Activated CD4-positive, alpha-beta T cell treated with anti-CD3 and anti-CD28 coated beads, Interleukin-2, amount 10 ng/mL, durations not matched to agents 7 days and 5 days (primary cell): ENCODE results near the gene AKAP12. TPM values are rescaled to one million over a fixed set of nuclear protein-coding genes. Genes with fewer than 3 reads are reported as not detected.

Experiments
- CTCF ChIA-PET: fragments of 350-600 bp; sonication (Branson Sonifier 250); formaldehyde crosslinking; loops from one replicate; lab custom pipeline; 2021; ENCODE audit warnings: antibody characterized with exemption; lab: Charles Lee
- POLR2A ChIA-PET: fragments of 350-600 bp; sonication (Branson Sonifier 250); formaldehyde crosslinking; loops from one replicate; lab custom pipeline; 2021; ENCODE audit warnings: antibody characterized with exemption; lab: Charles Lee
- DNase-seq: peaks from one replicate; pipeline ENCODE4 v3.0.0-alpha.2; 2020
- H3K27ac Mint-ChIP-seq: one replicate; pipeline ENCODE4 v1.8.0; 2021; ENCODE audit warnings: mild to moderate bottlenecking, moderate library complexity, mixed read lengths
- H3K27me3 Mint-ChIP-seq: one replicate; pipeline ENCODE4 v1.8.0; 2021; ENCODE audit warnings: mixed read lengths
- H3K36me3 Mint-ChIP-seq: one replicate; pipeline ENCODE4 v1.8.0; 2021; ENCODE audit warnings: low read depth, mixed read lengths
- H3K4me1 Mint-ChIP-seq: one replicate; pipeline ENCODE4 v1.8.0; 2021; ENCODE audit warnings: mixed read lengths
- H3K4me3 Mint-ChIP-seq: one replicate; pipeline ENCODE4 v1.8.0; 2021; ENCODE audit warnings: mild to moderate bottlenecking, moderate library complexity, mixed read lengths
- H3K9me3 Mint-ChIP-seq: one replicate; pipeline ENCODE4 v1.8.0; 2021; ENCODE audit warnings: mixed read lengths
- total RNA-seq, 2 experiments: library from RNA; stranded (reverse); gene quantifications; one replicate each; pipeline ENCODE4 v1.2.3, GENCODE V29; 2021

The AKAP12 gene
- total RNA-seq, 2 experiments from 2014 or later, result 0.52 to 0.60 TPM

GRCh38 chr6:151241853-151242252, 2.1 kb downstream of the AKAP12 start:
- Mint-ChIP-seq H3K4me3 (peak overlapping the region; percentile 17), H3K27me3 (peaks cover 65% of the 10 kb centered on the region), H3K4me1 (peaks cover 14% of the 10 kb centered on the region), H3K27ac (no peak overlapping the region), H3K36me3 (no peaks in the 10 kb centered on the region), H3K9me3 (no peaks in the 10 kb centered on the region)
- ChIA-PET POLR2A (no interaction called here), CTCF (interaction anchor here (0.6 kb wide), 2 partner anchors 62 to 766 kb away, joined by 3 read pairs; no protein-coding TSS in a partner anchor)
- DNase-seq, result no peak

GRCh38 chr6:151242420-151242861, 2.7 kb downstream of the AKAP12 start:
- Mint-ChIP-seq H3K27ac (no peak overlapping the region), H3K4me3 (no peak overlapping the region), H3K36me3 (no peaks in the 10 kb centered on the region), H3K9me3 (no peaks in the 10 kb centered on the region), H3K27me3 (peaks cover 62% of the 10 kb centered on the region), H3K4me1 (peaks cover 14% of the 10 kb centered on the region)
- CTCF ChIA-PET, result no interaction called here
- no peak for DNase-seq
- POLR2A ChIA-PET, result no interaction called here

- peaks cover 14% of the 10 kb centered on the region for H3K4me1 Mint-ChIP-seq
- no peaks in the 10 kb centered on the region for H3K9me3 Mint-ChIP-seq
- CTCF ChIA-PET, result no interaction called here
- H3K27me3 Mint-ChIP-seq, result peaks cover 62% of the 10 kb centered on the region
- no peak for DNase-seq
- no peak overlapping the region for H3K27ac Mint-ChIP-seq
- H3K36me3 Mint-ChIP-seq, result no peaks in the 10 kb centered on the region
- POLR2A ChIA-PET, result no interaction called here
- no peak overlapping the region for H3K4me3 Mint-ChIP-seq
Measured at GRCh38 chr6:151243481-151243880, 3.7 kb downstream of the AKAP12 start.

GRCh38 chr6:151247490-151247889, 7.7 kb downstream of the AKAP12 start:
- H3K4me3 Mint-ChIP-seq, result no peak overlapping the region
- H3K4me1 Mint-ChIP-seq, result no peaks in the 10 kb centered on the region
- POLR2A ChIA-PET, result interaction anchor here (0.6 kb wide), 1 partner anchor 290 kb away, joined by 5 read pairs; no protein-coding TSS in a partner anchor
- H3K36me3 Mint-ChIP-seq, result no peaks in the 10 kb centered on the region
- H3K9me3 Mint-ChIP-seq, result no peaks in the 10 kb centered on the region
- CTCF ChIA-PET, result interaction anchor here (0.7 kb wide), 1 partner anchor 18 kb away, joined by 3 read pairs; no protein-coding TSS in a partner anchor
- no peak overlapping the region for H3K27ac Mint-ChIP-seq
- peaks cover 41% of the 10 kb centered on the region for H3K27me3 Mint-ChIP-seq
- no peak for DNase-seq

- Mint-ChIP-seq H3K36me3 (no peaks in the 10 kb centered on the region), H3K27me3 (peaks cover 34% of the 10 kb centered on the region), H3K27ac (no peak overlapping the region), H3K4me3 (no peak overlapping the region), H3K4me1 (no peaks in the 10 kb centered on the region), H3K9me3 (no peaks in the 10 kb centered on the region)
- ChIA-PET POLR2A (interaction anchor here (0.6 kb wide), 1 partner anchor 290 kb away, joined by 5 read pairs; no protein-coding TSS in a partner anchor), CTCF (interaction anchor here (0.7 kb wide), 1 partner anchor 19 kb away, joined by 3 read pairs; no protein-coding TSS in a partner anchor)
- DNase-seq, result no peak
Measured at GRCh38 chr6:151248295-151248694, 8.5 kb downstream of the AKAP12 start.

- Mint-ChIP-seq H3K9me3 (no peaks in the 10 kb centered on the region), H3K4me3 (no peak overlapping the region), H3K27me3 (peaks cover 28% of the 10 kb centered on the region), H3K27ac (no peak overlapping the region), H3K36me3 (no peaks in the 10 kb centered on the region), H3K4me1 (no peaks in the 10 kb centered on the region)
- CTCF ChIA-PET, result no interaction called here
- POLR2A ChIA-PET, result no interaction called here
- DNase-seq, result no peak
Measured at GRCh38 chr6:151252634-151253033, 12.9 kb downstream of the AKAP12 start.

- ChIA-PET CTCF (no interaction called here), POLR2A (no interaction called here)
- no peak for DNase-seq
- H3K27ac Mint-ChIP-seq, result no peak overlapping the region
- H3K27me3 Mint-ChIP-seq, result peaks cover 25% of the 10 kb centered on the region
- no peaks in the 10 kb centered on the region for H3K36me3 Mint-ChIP-seq
- no peak overlapping the region for H3K4me3 Mint-ChIP-seq
- H3K4me1 Mint-ChIP-seq, result no peaks in the 10 kb centered on the region
- H3K9me3 Mint-ChIP-seq, result no peaks in the 10 kb centered on the region
Measured at GRCh38 chr6:151254451-151255081, 14.8 kb downstream of the AKAP12 start.

GRCh38 chr6:151255811-151256210, 16.0 kb downstream of the AKAP12 start:
- no peak overlapping the region for H3K27ac Mint-ChIP-seq
- no peaks in the 10 kb centered on the region for H3K9me3 Mint-ChIP-seq
- no peak for DNase-seq
- H3K36me3 Mint-ChIP-seq, result no peaks in the 10 kb centered on the region
- ChIA-PET CTCF (no interaction called here), POLR2A (no interaction called here)
- H3K4me1 Mint-ChIP-seq, result no peaks in the 10 kb centered on the region
- H3K27me3 Mint-ChIP-seq, result peaks cover 25% of the 10 kb centered on the region
- no peak overlapping the region for H3K4me3 Mint-ChIP-seq

GRCh38 chr6:151257985-151258445, 18.2 kb downstream of the AKAP12 start:
- H3K36me3 Mint-ChIP-seq, result no peaks in the 10 kb centered on the region
- H3K4me3 Mint-ChIP-seq, result no peak overlapping the region
- no peak for DNase-seq
- H3K4me1 Mint-ChIP-seq, result no peaks in the 10 kb centered on the region
- ChIA-PET POLR2A (no interaction called here), CTCF (no interaction called here)
- no peak overlapping the region for H3K27ac Mint-ChIP-seq
- H3K9me3 Mint-ChIP-seq, result no peaks in the 10 kb centered on the region
- H3K27me3 Mint-ChIP-seq, result peaks cover 19% of the 10 kb centered on the region

- H3K27me3 Mint-ChIP-seq, result peaks cover 17% of the 10 kb centered on the region
- no peaks in the 10 kb centered on the region for H3K4me1 Mint-ChIP-seq
- no peak overlapping the region for H3K4me3 Mint-ChIP-seq
- ChIA-PET POLR2A (no interaction called here), CTCF (no interaction called here)
- no peak for DNase-seq
- no peaks in the 10 kb centered on the region for H3K36me3 Mint-ChIP-seq
- no peak overlapping the region for H3K27ac Mint-ChIP-seq
- no peaks in the 10 kb centered on the region for H3K9me3 Mint-ChIP-seq
Measured at GRCh38 chr6:151260205-151260604, 20.4 kb downstream of the AKAP12 start.

GRCh38 chr6:151263035-151263434, 23.3 kb downstream of the AKAP12 start:
- DNase-seq, result no peak
- H3K36me3 Mint-ChIP-seq, result no peaks in the 10 kb centered on the region
- no peak overlapping the region for H3K4me3 Mint-ChIP-seq
- H3K9me3 Mint-ChIP-seq, result no peaks in the 10 kb centered on the region
- no peaks in the 10 kb centered on the region for H3K4me1 Mint-ChIP-seq
- CTCF ChIA-PET, result no interaction called here
- POLR2A ChIA-PET, result no interaction called here
- no peak overlapping the region for H3K27ac Mint-ChIP-seq
- H3K27me3 Mint-ChIP-seq, result peaks cover 27% of the 10 kb centered on the region

GRCh38 chr6:151263967-151264366, 24.2 kb downstream of the AKAP12 start:
- Mint-ChIP-seq H3K4me3 (no peak overlapping the region), H3K36me3 (no peaks in the 10 kb centered on the region), H3K27me3 (peaks cover 24% of the 10 kb centered on the region), H3K9me3 (no peaks in the 10 kb centered on the region), H3K27ac (no peak overlapping the region), H3K4me1 (no peaks in the 10 kb centered on the region)
- POLR2A ChIA-PET, result no interaction called here
- DNase-seq, result no peak
- CTCF ChIA-PET, result interaction anchor here (1.6 kb wide), 1 partner anchor 14 kb away, joined by 3 read pairs; no protein-coding TSS in a partner anchor

GRCh38 chr6:151265282-151265681, 25.5 kb downstream of the AKAP12 start:
- Mint-ChIP-seq H3K27ac (no peak overlapping the region), H3K4me1 (no peaks in the 10 kb centered on the region), H3K9me3 (no peaks in the 10 kb centered on the region), H3K27me3 (peaks cover 29% of the 10 kb centered on the region), H3K4me3 (no peak overlapping the region), H3K36me3 (no peaks in the 10 kb centered on the region)
- CTCF ChIA-PET, result no interaction called here
- no peak for DNase-seq
- POLR2A ChIA-PET, result no interaction called here
